T-cell (primary cell): ENCODE results near the gene SLC44A5. TPM values are rescaled to one million over a fixed set of nuclear protein-coding genes. Genes with fewer than 3 reads are reported as not detected.
"Not testable (repeated sequence)": the region's sequence is repeated elsewhere in the genome, so short reads cannot be mapped to it uniquely, and the experiment has no call there.

Source experiments
- ATAC-seq, 4 experiments: fragments of 200-7000 bp in 3 of 4; fragments of 150-1000 bp in 1 of 4; cut with Tn5 transposase; replicated peaks in 1 of 4; 1 replicate in 3 of 4; 2 replicates in 1 of 4; pipeline ENCODE4 v1.10.0; 2021; ENCODE audit warnings: moderate library complexity in 3 of 4, mild to moderate bottlenecking in 2 of 4, moderate number of reproducible peaks in 1 of 4
- CTCF ChIA-PET, 2 donors: fragments of 300-600 bp; sonication (Branson Sonifier 250); formaldehyde crosslinking; loops; one replicate each; lab custom pipeline; 2022; ENCODE audit warnings: antibody characterized with exemption in 2 of 2; lab: Charles Lee
- POLR2A ChIA-PET, 2 donors: fragments of 300-600 bp; sonication (Branson Sonifier 250); formaldehyde crosslinking; loops; one replicate each; lab custom pipeline; 2022; ENCODE audit warnings: antibody characterized with exemption in 2 of 2; lab: Charles Lee
- DNase-seq, 35 experiments: peaks; one replicate each; pipeline versions ENCODE4 v3.0.0 to v3.0.0-alpha.2; 2013 to 2023
- H3K27ac ChIP-seq: one replicate; pipeline ENCODE4 v1.5.1; 2013; ENCODE audit warnings: low read length
- H3K27me3 ChIP-seq, 2 experiments: replicated peaks in 1 of 2; 1 replicate in 1 of 2; 2 replicates in 1 of 2; pipeline versions ENCODE4 v1.6.1 to v1.7.0; 2013; ENCODE audit warnings: low read length in 1 of 2, mixed read lengths in 1 of 2; ENCODE audit not compliant: control insufficient read depth in 2 of 2, insufficient read depth in 2 of 2; ENCODE audit errors: extremely low read depth in 1 of 2
- H3K36me3 ChIP-seq, 2 donors: 1 replicate in 1 of 2; 2 replicates in 1 of 2; pipeline versions ENCODE4 v1.6.1 to v1.7.0; 2013; ENCODE audit warnings: low read length in 1 of 2; ENCODE audit not compliant: control insufficient read depth in 2 of 2, insufficient read depth in 1 of 2; ENCODE audit errors: extremely low read depth in 1 of 2
- H3K4me1 ChIP-seq, 2 experiments: 1 replicate in 1 of 2; 2 replicates in 1 of 2; pipeline versions ENCODE4 v1.6.1 to v1.7.0; 2013; ENCODE audit warnings: low read length in 2 of 2, mixed read lengths in 1 of 2; ENCODE audit not compliant: insufficient read depth in 2 of 2, control insufficient read depth in 1 of 2; ENCODE audit errors: extremely low read depth in 1 of 2
- H3K4me3 ChIP-seq, 2 donors: 1 replicate in 1 of 2; 2 replicates in 1 of 2; pipeline versions ENCODE4 v1.5.1 to v1.7.0; 2013; ENCODE audit warnings: mild to moderate bottlenecking in 2 of 2, low read length in 1 of 2, moderate library complexity in 1 of 2; ENCODE audit not compliant: control insufficient read depth in 1 of 2; ENCODE audit errors: extremely low read depth in 1 of 2
- H3K9me3 ChIP-seq: 2 replicates; pipeline ENCODE4 v1.7.0; 2013
- H3K27ac Mint-ChIP-seq, 2 donors: one replicate each; pipeline ENCODE4 v1.8.0; 2020 to 2021; ENCODE audit warnings: mild to moderate bottlenecking in 2 of 2, mixed read lengths in 2 of 2
- H3K27me3 Mint-ChIP-seq, 2 donors: one replicate each; pipeline ENCODE4 v1.8.0; 2021 to 2022; ENCODE audit warnings: mixed read lengths in 2 of 2
- H3K36me3 Mint-ChIP-seq: one replicate; pipeline ENCODE4 v1.8.0; 2021; ENCODE audit warnings: mixed read lengths
- H3K4me1 Mint-ChIP-seq, 3 donors: one replicate each; pipeline ENCODE4 v1.8.0; 2020 to 2022; ENCODE audit warnings: mixed read lengths in 3 of 3, mild to moderate bottlenecking in 1 of 3
- H3K4me3 Mint-ChIP-seq, 3 donors: one replicate each; pipeline ENCODE4 v1.8.0; 2020 to 2022; ENCODE audit warnings: mild to moderate bottlenecking in 3 of 3, mixed read lengths in 3 of 3, moderate library complexity in 3 of 3
- H3K9me3 Mint-ChIP-seq, 3 donors: one replicate each; pipeline ENCODE4 v1.8.0; 2020 to 2022; ENCODE audit warnings: mixed read lengths in 3 of 3
- WGBS: methylation state at CpG from one replicate; pipeline ENCODE4 v1.1.5; 2013; ENCODE audit warnings: missing lambda C conversion rate; ENCODE audit not compliant: insufficient coverage; 5-methylcytosine and 5-hydroxymethylcytosine counted together
- total RNA-seq, 35 experiments: library from RNA in 6 of 35; stranded (reverse) in 6 of 35; fragments of 120-200 nt in 1 of 35; gene quantifications; one replicate each; pipeline versions ENCODE4 v1.2.1 to v1.2.4 and lab custom pipeline; 2013 to 2026

SLC44A5 gene
- total RNA-seq, 5 donors from 2014 or later (not counting 1 experiment from before 2014, with no cell fraction given), result 0.06 to 2.4 (median 0.84) TPM; not detected in 1

DNA sequence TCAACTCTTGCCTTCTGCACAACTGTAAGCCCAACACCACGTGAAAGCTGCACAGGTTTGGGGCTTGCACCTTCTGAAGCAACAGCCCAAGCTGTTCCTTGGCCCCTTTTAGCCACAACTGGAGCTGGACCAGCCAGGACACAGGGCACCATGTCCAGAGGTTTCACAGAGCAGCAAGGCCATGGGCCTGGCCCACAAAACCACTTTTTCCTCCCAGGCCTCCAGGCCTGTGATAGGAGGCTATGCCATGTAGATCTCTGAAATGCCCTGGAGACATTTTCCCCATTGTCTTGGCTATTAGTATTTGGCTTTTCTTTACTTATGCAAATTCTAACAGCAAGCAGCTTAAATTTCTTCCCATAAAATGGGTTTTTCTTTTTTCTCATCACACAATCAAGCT, 126.1 kb downstream of the SLC44A5 start:
- ChIA-PET CTCF (no interaction called here), POLR2A (no interaction called here)
- no peak for DNase-seq
- Mint-ChIP-seq H3K27ac (no peak overlapping the region), H3K4me3 (no peak overlapping the region), H3K36me3 (no peaks in the 10 kb centered on the region), H3K9me3 (peaks cover 3 to 10% (median 10%) of the 10 kb centered on the region in 3 donors), H3K27me3 (no peaks in the 10 kb centered on the region), H3K4me1 (no peaks in the 10 kb centered on the region)
- H3K27ac ChIP-seq, result no peak overlapping the region
- no peaks in the 10 kb centered on the region for H3K27me3 ChIP-seq
- no peak overlapping the region for H3K4me3 ChIP-seq
- no peaks in the 10 kb centered on the region for H3K4me1 ChIP-seq
- H3K36me3 ChIP-seq, result no peaks in the 10 kb centered on the region
- ATAC-seq, result no peak
- 8% methylated on average over 1 of the region's 1 CpG for WGBS
- H3K9me3 ChIP-seq, result no peaks in the 10 kb centered on the region

DNA sequence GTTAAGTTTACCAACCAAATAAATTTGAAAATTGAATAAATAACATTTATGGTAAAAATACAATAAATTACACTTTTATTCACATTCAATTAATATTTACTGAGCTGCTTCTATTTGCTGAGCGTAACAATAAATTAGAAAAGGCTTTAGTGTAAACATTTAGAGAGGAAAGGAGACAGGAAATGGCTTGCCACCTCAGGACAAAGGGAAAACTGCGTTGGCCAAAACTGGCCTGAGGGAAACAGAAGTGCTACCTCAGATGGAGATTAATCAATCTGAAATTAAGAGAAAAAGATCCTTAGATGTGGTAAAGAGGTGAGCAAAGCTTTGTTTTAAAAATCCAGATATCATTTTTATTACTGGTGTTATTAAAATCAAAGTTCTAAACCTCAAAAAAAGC, 128.0 kb downstream of the SLC44A5 start:
- no peak overlapping the region for H3K4me3 Mint-ChIP-seq
- H3K4me1 ChIP-seq, result no peaks in the 10 kb centered on the region
- no peak for DNase-seq
- H3K27ac Mint-ChIP-seq, result no peak overlapping the region
- ATAC-seq, result no peak
- H3K27me3 ChIP-seq, result no peaks in the 10 kb centered on the region
- ChIA-PET POLR2A (no interaction called here), CTCF (no interaction called here)
- H3K36me3 ChIP-seq, result no peaks in the 10 kb centered on the region
- H3K9me3 ChIP-seq, result no peaks in the 10 kb centered on the region
- no peaks in the 10 kb centered on the region for H3K27me3 Mint-ChIP-seq
- H3K36me3 Mint-ChIP-seq, result no peaks in the 10 kb centered on the region
- no peak overlapping the region for H3K4me3 ChIP-seq
- WGBS, result 0% methylated on average over 1 of the region's 2 CpGs
- no peak overlapping the region for H3K27ac ChIP-seq
- H3K9me3 Mint-ChIP-seq, result peaks cover 3 to 10% (median 10%) of the 10 kb centered on the region in 3 donors
- H3K4me1 Mint-ChIP-seq, result no peaks in the 10 kb centered on the region

DNA sequence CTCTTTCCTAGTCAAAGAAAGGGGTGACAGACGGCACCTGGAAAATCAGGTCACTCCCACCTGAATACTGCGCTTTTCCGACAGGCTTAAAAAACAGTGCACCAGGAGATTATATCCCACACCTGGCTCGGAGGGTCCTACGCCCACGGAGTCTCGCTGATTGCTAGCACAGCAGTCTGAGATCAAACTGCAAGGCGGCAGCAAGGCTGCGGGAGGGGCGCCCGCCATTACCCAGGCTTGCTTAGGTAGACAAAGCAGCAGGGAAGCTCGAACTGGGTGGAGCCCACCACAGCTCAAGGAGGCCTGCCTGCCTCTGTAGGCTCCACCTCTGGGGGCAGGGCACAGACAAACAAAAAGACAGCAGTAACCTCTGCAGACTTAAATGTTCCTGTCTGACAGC, 134.4 kb downstream of the SLC44A5 start:
- POLR2A ChIA-PET, H3K27ac Mint-ChIP-seq, H3K9me3 Mint-ChIP-seq, H3K9me3 ChIP-seq, H3K36me3 ChIP-seq, H3K36me3 Mint-ChIP-seq, DNase-seq, H3K4me1 Mint-ChIP-seq, H3K27me3 Mint-ChIP-seq, H3K27me3 ChIP-seq, H3K4me3 Mint-ChIP-seq, ATAC-seq, H3K27ac ChIP-seq, CTCF ChIA-PET, H3K4me1 ChIP-seq, H3K4me3 ChIP-seq: not testable (repeated sequence)
- no CpG with 5 or more reads among the region's 12 CpGs for WGBS

DNA sequence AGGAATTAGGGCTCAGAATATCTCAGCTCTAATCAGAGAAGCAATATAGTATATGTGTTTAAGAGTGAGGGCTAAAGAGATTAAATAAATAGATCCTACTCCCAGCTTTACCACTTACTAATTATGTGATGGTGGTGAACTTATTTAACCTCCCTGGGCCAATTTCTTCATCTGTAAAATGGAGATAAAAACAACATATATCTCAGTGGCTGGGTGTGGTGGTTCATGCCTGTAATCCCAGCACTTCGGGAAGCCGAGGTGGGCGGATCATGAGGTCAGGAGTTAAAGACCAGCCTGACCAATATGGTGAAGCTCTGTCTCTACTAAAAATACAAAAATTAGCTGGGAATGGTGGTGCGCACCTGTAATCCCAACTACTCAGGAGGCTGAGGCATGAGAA, 135.2 kb downstream of the SLC44A5 start:
- Mint-ChIP-seq H3K36me3 (no peaks in the 10 kb centered on the region), H3K27me3 (peaks cover 0 to 2% of the 10 kb centered on the region in 2 donors), H3K27ac (no peak overlapping the region), H3K4me3 (no peak overlapping the region), H3K9me3 (no peaks in the 10 kb centered on the region), H3K4me1 (no peaks in the 10 kb centered on the region)
- no peak overlapping the region for H3K4me3 ChIP-seq
- ATAC-seq, result no peak
- no peaks in the 10 kb centered on the region for H3K4me1 ChIP-seq
- CTCF ChIA-PET, result no interaction called here
- H3K9me3 ChIP-seq, result no peaks in the 10 kb centered on the region
- no peaks in the 10 kb centered on the region for H3K27me3 ChIP-seq
- no peaks in the 10 kb centered on the region for H3K36me3 ChIP-seq
- no peak for DNase-seq
- no CpG with 5 or more reads among the region's 4 CpGs for WGBS
- POLR2A ChIA-PET, result no interaction called here
- no peak overlapping the region for H3K27ac ChIP-seq

DNA sequence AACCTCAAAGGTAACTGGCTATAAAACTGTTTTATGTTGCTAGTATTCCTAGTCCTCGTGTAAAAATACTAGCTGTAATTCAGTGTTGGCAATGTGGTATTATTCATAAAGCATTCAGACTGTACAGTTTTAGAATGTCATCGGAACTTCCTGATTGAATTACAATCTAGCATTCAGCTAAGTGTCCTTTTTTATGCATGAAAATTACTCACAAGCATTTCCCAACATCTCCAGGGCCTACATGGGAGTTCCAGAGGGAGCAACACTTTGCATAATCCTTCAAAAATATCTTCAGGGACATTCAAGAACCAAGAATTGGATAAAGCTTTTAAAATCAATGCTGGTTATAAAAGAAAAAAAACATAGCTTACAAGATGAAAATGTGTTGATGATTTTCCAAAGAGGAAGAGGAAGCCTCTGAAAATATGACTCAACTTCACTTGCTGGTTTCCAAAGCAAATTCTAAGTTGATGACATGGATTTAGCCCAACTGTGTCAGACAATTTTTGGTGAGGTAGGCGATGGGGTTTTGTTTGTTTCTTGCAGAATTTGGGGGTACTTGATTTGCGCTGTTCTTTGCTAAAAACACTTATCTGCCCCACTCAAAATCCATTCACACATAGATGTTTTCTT, 137.8 kb downstream of the SLC44A5 start:
- POLR2A ChIA-PET, result no interaction called here
- peaks cover 0 to 4% (median 3%) of the 10 kb centered on the region in 3 donors for H3K9me3 Mint-ChIP-seq
- Histone ChIP-seq H3K27me3 (no peaks in the 10 kb centered on the region), H3K9me3 (no peaks in the 10 kb centered on the region), H3K4me3 (no peak overlapping the region), H3K4me1 (no peaks in the 10 kb centered on the region), H3K27ac (no peak overlapping the region), H3K36me3 (no peaks in the 10 kb centered on the region)
- H3K4me3 Mint-ChIP-seq, result no peak overlapping the region
- WGBS, result no CpG with 5 or more reads among the region's 4 CpGs
- no peaks in the 10 kb centered on the region for H3K4me1 Mint-ChIP-seq
- no peak overlapping the region for H3K27ac Mint-ChIP-seq
- no peak for DNase-seq
- no peak for ATAC-seq
- H3K27me3 Mint-ChIP-seq, result peaks cover 0 to 2% of the 10 kb centered on the region in 2 donors
- H3K36me3 Mint-ChIP-seq, result no peaks in the 10 kb centered on the region
- CTCF ChIA-PET, result no interaction called here

DNA sequence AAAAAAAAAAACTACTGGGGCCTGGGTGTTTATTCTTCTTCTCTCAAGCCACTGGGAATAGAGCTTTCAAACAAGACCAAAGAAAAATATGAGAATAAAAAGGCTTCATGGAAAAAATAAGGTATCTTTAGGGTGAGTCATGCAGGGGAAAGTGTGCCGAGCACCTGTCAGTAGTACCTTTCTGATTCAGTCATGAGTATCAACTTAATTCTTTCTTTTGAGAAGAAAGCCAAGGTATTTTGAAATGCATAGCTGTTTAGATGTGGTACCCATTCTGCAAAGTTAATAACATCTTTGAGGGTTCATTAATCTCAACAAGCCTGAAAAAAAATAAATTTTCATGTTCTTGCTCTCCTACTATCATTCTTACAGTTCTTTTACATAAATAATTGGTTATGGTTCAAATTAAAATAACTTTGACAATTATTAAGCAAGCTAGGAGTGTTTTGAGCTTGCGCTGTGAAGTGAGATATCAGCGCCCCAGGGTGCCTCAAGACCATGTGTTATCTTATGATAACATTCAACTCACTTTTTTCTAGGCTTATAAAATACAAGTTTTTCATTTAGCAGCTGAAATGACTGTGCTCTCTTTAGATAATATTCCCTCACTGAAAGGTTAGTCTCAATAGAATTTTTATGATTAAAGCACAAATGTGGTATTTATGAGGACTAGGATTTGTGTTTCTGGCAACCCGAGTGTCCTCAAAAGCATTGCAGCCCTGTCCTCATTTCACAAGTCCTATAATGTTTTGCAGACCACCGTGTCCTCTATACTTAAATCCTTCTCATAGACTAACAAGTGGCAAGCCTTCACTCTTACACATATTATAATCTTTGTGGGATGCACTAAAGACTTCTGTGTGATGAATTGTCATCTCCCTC, 138.6 kb downstream of the SLC44A5 start:
- H3K27me3 ChIP-seq, result no peaks in the 10 kb centered on the region
- no peaks in the 10 kb centered on the region for H3K9me3 ChIP-seq
- Mint-ChIP-seq H3K27me3 (peaks cover 0 to 2% of the 10 kb centered on the region in 2 donors), H3K9me3 (peaks cover 2 to 6% (median 3%) of the 10 kb centered on the region in 3 donors), H3K36me3 (no peaks in the 10 kb centered on the region), H3K27ac (no peak overlapping the region), H3K4me3 (no peak overlapping the region), H3K4me1 (no peaks in the 10 kb centered on the region)
- H3K27ac ChIP-seq, result no peak overlapping the region
- H3K4me1 ChIP-seq, result no peaks in the 10 kb centered on the region
- WGBS, result 100% methylated on average over 1 of the region's 5 CpGs
- no peak for ATAC-seq
- H3K4me3 ChIP-seq, result no peak overlapping the region
- no peak for DNase-seq
- CTCF ChIA-PET, result no interaction called here
- POLR2A ChIA-PET, result interaction anchor here in 1 of 2 donors (0.6 kb wide), 1 partner anchor 77 kb away, joined by 3 read pairs; no protein-coding TSS in a partner anchor
- H3K36me3 ChIP-seq, result no peaks in the 10 kb centered on the region
